NCI-H146 treated with DMSO at 0.1 percent for 48 hours (cell line): Measurements from ENCODE around the gene EEIG2.

ENCODE experiments used
- DNase-seq: peaks from one replicate; lab custom pipeline; 2025; ENCODE audit not compliant: unreplicated experiment; lab: John Stamatoyannopoulos, UW

The EEIG2 gene

DNA sequence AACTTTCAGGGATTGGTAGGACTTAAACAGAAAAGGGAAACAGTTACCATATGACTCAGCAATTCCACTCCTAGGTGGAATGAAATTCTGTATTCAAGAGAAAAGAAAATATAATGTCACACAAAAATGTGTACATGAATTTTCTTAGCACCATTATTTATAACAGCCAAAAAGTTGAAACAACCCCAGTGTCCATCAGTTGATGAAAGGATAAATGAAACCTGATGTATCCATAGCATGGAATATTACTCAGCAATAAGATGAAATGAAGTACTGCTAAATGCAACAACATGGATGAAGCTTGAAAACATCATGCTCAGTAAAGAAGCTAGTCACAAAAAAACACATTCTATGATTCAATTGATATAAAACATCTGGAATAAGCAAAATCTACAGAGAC, 15.5 kb downstream of the EEIG2 start:
- DNase-seq = no peak

DNA sequence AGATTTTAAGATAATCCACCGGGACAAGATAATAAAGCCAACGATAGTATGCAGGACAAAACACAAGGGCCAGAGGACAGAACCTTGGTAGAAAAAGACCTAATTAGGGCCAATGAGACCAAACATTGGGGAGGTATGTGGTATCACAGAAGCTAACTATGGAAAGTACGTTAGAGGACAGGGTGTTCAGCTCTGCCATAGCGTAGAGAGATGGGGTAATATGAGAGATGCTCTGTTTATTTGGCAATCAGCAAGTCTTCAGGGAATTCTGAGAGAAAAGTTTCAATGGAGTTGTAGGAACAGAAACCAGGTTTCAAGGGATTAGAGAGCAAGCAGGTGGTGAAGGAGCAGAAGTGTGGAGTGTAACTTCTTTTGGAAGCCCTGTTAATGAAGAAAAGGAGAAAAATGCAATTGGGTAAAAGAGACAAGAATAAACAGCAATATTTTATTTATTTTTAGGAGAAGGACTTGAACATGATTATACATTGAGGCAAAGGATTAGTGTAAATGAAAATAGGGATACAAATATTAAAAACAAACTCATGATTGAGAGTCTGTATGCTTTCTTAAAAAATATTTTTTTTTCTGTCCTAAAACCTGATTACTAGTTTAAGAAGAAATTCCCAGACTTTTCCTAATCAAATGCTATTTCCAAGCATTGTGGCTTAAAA, 24.0 kb downstream of the EEIG2 start:
- no peak for DNase-seq

DNA sequence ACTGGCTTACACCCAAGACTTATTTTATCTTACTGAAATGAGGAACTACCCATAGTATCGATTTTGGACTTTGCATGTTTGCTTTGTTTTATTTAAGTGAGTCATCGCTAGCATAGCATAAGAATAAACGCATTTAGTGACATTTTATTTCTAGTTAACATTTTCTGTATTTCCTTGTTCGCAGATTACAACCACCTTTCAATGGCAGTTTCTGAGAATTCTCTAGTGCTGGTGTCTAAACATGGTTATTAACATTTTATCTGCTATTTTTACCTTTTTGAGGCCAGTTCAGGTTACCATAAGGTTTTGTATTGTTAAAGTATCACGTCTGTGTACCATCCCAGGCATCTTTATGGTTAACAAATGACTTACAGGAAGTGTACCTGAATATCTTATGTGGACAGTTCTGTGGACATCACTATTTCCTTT, 24.5 kb downstream of the EEIG2 start:
- DNase-seq = peak; percentile 47

DNA sequence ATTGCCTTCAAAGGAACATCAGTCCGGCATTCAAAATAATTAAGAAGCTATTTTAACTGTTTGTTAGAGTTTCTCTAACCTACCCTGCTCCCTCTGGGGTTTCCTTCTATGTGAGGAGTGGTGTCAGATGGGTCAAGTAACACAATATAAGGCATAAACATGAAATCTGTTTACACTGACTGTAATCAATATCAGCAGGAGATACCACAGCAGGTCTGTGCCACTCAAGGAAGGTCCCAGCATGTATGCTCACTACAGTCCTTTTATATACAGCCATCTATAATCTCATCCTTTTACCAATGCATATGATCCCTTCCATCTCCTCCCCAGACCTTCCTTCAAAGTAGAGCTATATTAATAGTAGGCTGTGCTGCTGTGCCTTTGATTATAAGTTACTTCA, 25.4 kb downstream of the EEIG2 start:
- peak; percentile 5 for DNase-seq

DNA sequence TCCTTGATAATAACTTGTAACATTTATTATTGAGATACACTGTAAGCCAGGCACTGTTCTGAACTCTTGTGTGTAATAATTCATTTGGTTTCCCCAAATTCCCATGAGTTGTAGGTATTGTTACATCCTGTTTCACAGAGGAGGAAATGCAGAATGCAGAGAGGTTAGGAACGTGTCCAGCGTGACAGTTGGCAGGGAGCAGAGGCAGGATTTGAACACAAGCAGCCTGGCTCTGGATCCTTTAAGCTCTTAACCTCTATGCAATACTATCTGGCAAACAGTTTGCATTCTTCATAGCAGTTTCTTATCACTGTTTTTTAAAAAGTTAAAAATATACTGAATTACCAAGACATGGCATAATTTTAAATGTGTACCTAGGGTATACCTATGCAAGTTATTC, 30.5 kb downstream of the EEIG2 start:
- DNase-seq = no peak

DNA sequence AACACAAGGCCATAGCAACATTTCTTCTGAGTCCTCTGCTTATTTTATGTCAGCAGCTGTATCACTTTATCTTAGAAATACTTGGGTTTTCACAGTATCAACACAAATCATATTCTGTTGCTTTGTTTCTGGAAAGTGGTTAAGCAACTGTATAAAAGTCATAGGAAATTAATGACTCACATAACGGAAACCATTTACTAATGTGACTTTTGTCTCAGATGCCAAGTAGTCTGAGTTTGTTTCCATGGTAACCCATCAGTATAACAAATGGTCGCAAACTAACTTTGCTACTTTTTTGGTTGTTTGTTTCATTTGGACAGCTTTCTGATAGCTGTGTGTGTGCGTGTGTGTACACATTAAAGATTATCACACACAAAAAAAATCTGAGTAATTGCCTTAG, 31.1 kb downstream of the EEIG2 start:
- no peak for DNase-seq

DNA sequence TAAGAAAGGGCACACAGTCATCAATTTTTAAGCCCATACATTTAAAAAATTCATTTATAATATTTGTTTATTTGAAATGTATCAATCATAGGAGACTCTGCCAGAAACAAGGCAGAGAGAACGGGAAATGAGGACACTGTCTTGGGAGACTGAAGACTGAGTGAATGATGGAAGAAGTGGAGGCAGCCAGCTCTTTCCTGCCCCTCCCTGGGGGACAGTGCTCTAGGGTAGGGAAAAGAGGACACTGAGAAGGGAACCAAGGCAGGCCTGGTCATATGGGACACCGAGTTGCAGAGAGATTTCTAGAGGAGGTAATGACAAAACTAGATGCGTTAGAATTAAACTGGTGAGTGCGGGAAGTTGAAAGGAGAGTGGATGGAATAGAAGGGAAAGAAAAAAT, 31.6 kb downstream of the EEIG2 start:
- DNase-seq = no peak

DNA sequence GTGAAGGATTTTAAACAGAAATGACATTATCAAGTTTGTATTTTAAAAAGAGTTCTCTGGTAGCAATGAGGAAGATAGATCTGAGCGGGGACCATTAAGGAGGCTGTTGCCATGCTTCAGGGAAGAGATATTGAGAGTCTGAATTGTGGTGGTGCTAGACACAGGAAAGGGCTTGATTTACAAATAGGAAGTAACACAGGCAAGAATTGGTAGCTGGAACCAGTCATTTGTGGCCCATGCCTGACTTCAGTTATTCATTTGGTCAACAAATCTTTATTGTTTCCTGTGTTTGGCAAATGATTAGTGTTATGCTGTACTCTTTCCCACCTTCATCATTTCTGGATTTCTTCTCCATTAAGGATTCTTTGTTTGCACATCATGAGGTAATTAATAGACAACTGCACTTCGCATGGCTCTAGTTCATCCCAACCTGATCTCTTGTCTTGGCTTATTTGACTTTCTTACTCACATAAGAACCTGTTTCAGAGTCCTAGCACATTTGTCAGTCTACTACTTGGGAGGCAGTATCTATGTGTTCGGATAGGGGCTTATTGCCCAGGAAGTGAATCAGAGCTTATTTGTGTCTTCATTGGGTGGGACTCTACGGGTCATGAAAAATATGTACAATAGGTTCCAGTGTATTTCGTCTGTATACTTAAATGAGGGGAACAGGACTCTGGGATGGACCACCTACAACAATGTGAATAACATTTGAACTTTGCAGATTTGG, 32.3 kb downstream of the EEIG2 start:
- DNase-seq = no peak

DNA sequence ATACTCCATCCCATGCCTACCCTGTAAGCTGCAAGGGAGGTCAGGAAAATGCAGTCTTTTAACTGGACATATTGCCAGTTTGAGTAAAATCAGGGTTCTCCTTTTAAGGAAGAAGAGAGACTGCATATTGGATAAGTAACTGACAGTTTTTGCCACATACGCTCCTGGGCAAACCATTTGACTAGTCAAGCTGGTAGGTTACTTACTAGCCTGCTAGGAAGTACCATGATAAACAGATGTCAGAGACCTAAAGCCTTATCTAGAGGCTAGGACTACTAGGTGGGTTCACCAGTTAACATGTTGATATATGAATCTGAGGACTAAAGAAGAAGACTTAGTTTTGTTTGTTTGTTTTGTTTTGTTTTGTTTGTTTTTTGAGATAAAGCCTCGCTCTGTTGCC, 33.5 kb downstream of the EEIG2 start:
- DNase-seq = no peak

DNA sequence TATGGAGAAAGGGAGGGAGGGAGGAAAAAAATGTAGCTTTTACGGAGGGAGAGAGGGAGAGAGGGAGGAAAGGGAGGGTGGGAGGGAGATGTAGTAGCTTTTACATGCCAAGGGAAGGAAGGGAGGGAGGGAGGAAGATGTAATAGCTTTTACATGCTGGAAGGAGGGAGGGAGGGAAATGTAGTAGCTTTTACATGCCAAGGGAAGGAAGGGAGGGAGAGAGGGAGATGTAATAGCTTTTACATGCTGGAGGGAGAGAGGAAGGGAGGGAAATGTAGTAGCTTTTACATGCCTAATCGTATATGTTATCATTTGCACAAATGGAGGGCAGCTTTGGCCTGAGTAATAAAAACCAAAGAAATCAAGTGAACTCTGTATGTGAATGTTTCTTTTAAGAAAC, 35.6 kb downstream of the EEIG2 start:
- no peak for DNase-seq

DNA sequence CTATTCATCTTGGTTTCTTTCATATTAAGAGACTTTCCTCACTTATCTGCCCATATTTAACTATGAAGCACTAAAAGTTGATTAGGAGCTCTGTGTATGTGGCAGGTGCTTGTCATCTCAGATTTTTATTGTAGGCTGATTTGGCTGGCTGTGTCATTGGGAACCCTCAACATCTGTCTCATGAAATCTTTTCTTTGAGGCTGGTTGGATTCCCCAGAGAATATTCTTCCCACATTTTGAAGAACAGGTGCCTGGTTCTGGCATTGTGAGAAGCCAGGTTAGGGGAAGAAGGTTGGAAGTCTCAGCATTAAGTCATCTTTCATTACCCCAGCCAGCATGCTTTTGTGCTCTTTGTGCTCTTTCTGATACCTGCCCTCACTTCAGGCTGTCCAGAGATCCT, 37.1 kb downstream of the EEIG2 start:
- no peak for DNase-seq

DNA sequence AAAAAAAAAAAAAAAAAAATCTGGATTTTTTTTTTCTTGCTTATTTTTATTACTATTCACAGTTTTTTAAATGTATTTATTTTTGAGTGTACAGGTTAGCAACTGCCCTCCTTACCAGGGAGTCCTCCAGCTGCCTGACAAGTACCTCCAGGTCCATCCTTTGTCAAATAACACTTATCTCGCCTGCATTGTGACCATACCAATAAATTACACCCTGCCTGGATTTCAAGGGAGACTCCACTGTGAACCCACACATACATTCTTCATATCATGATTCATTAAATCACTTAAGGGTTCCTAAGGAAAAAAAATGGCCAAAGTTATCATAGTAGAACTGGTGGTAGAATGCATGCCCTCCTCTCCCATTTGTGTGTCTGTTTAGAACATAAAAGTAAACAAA, 38.4 kb downstream of the EEIG2 start:
- no peak for DNase-seq

DNA sequence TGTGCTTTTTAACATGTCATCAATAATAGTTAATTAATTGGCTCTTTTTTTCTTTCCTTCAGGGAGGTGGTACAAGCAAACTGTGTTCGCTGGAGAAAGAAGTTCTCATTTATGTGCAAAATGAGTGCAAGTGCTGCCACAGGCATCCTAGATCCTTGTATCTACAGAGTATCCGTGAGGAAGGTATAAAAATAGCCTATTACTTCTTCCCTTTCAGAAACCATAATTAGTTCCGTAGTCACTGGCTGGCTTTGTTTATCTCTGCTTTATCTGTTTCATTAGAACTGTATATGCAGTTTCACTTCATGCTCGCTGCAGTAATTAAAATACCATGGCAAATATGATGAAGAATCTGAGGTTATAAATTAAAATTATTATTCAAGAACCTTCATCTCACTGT, 40.6 kb downstream of the EEIG2 start:
- DNase-seq = no peak

DNA sequence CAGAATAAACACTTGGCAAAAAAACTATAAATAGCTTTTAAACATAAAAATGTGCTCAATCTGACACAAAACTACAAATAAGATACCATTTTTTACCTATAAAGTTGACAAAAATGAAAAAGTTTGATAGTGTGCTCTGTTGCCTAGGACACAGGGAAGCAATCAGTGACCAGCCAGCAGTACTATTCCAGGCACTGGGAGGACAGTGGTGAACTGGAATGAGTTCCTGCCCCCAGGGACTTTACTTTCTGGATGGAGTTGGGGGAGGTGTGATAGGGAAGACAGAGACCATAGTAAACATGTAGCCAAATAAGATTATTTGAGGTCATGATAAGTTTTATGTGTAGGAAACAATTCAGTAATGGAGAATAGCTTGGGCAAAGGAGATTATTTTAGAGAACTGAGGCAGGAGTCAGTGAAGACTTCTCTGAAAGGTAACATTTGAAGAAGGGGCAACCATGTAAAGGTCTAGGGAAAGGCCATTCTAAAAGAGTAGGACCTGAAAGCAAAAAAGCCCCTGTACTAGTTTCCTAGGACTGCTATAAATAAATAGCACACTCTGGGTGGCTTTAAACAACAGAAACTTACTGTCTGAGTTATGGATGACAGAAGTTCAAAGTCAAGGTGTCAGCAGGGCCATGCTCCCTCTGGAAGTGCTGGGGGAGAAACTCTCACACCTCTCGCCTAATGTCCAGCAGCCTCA, 42.0 kb downstream of the EEIG2 start:
- no peak for DNase-seq

DNA sequence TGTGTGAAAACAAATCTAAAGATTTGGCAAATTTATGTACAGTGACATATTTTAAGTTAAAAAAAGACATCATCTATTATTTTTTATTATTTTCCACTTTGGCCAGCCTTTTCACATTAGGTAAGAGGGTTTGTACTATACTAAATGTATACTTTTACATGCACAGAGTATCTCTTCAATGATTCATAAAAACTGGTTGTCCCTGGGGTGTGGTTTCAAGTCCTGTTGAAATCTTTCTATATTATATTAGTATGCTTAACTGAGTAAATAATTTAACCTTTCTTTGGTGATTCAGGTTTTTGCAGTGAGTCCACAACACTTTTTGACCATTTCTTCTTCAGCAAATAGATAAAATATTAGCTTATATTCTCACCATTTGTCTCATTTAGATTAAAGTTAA, 45.7 kb downstream of the EEIG2 start:
- DNase-seq = no peak

DNA sequence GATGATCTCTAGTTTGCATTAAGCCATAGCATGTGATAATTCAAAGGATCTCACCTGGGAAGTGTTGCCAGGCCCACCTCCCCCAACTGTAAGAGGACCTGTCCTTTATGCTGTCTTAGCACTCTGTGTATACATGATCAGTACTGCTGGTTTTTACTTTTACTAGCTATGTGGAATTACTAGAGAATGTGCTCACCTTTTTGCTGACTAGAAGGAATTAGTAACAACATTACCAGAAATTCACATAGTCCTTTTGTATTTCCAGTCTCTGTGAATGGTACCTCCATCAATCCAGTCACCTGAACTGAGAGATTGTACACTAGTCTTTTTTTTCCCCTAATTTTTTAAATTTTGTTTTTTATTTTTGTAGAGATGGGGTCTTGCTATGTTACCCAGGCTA, 46.6 kb downstream of the EEIG2 start:
- DNase-seq = no peak

DNA sequence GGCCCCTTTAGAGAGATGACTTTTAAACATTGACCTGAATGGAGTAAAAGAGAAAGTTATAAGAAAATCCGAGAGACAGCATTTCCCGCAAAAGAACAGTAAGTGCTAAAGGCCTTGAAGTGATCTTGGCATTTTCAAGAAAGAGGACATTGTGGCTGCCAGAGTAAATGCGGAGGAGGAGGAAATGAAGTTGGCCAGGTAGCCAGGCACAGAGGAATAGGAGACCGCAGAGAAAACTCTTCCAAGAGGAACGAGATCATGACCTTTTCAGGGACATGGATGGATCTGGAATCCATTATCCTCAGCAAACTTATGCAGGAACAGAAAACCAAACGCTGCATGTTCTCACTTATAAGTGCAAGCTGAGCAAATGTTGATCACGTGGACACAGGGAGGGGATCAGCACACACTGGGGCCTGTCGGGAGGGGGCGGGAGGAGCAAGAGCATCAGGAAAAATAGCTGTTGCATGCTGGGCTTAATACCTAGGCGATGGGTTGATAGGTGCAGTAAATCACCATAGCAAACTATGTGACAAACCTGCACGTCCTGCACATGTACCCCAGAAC, 49.7 kb downstream of the EEIG2 start:
- DNase-seq = peak; percentile 10
